ENCODE data around the gene PTRH2. TPM values are rescaled to one million over a fixed set of nuclear protein-coding genes. Genes with fewer than 3 reads are reported as not detected.

PTRH2 gene
- total RNA-seq, 1 experiment from 2014 or later, result 59.6 TPM

DNA sequence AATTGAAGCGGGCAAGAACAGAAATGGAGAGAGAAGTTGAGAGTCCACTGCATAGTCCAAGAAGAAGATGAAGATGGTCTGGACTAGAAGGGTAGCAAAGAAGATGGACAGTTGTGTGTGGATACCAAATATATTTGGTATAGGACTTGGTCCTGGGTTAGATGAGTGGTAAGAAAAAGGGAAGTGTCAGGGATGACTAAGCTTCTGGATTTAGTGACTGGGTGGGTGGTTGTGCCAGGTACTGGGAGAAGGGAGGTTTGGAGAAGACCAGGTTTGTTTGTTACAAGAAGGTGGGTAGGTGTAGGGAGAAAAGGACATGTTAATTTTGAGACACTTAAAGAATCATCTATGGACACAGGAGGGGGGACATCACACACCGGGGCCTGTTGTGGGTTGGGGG, 5.6 kb upstream of the PTRH2 start:
- ChIA-PET CTCF (no interaction called here), RAD21 (ENCODE audit: low non-redundant PET in 1 of 2, low total read pairs in 2 of 2, uncharacterized antibody in 2 of 2, unreplicated experiment in 2 of 2) (no interaction called here), POLR2A (no interaction called here)
- Histone ChIP-seq H3K27ac (ENCODE audit: low read depth, low read length) (no peak overlapping the region), H4K20me1 (ENCODE audit: insufficient read depth) (peaks cover 18% of the 10 kb centered on the region; the same call in 1 of the 2 replicates), H3K9me2 (ENCODE audit: insufficient read depth) (no peaks in the 10 kb centered on the region), H3K27me3 (ENCODE audit: insufficient read depth, low read length) (no peaks in the 10 kb centered on the region), H2AFZ (ENCODE audit: low read depth, low read length, poor library complexity, severe bottlenecking) (no peak overlapping the region), H3K4me3 (replicated peaks in 1 of 2; ENCODE audit: low read depth in 1 of 2, low read length in 2 of 2) (no peak overlapping the region), H3K36me3 (ENCODE audit: control insufficient read depth in 1 of 2, insufficient read depth in 2 of 2, low read length in 2 of 2) (no peaks in the 10 kb centered on the region; a peak in 1 of 4 replicates), H3K79me2 (ENCODE audit: insufficient read depth, low read length) (peaks cover 100% of the 10 kb centered on the region), H3K9me3 (ENCODE audit: control insufficient read depth in 1 of 2, insufficient read depth in 1 of 2, low read depth in 1 of 2, low read length in 2 of 2) (no peaks in the 10 kb centered on the region), H3K9ac (ENCODE audit: low read length) (no peak overlapping the region), H3K4me1 (ENCODE audit: control insufficient read depth in 1 of 2, insufficient read depth in 2 of 2, low read length in 2 of 2) (peaks cover 10 to 21% of the 10 kb centered on the region in 2 experiments; a peak in 3 of 4 replicates), H3K4me2 (ENCODE audit: low read length) (peak overlapping the region; percentile 12; the same call in 1 of the 2 replicates)
- ATAC-seq (no peak), DNase-seq (ENCODE audit: low read depth, low spot score) (no peak)
- intact Hi-C loops (cut with micrococcal nuclease), result no loop called here
- BruUV-seq (replicated peaks), result no TSS peak
- TF ChIP-seq SIN3A (IDR thresholded peaks at IDR 0.05; ENCODE audit: low read depth), result no peak
- TF ChIP-seq, protein P1, sequence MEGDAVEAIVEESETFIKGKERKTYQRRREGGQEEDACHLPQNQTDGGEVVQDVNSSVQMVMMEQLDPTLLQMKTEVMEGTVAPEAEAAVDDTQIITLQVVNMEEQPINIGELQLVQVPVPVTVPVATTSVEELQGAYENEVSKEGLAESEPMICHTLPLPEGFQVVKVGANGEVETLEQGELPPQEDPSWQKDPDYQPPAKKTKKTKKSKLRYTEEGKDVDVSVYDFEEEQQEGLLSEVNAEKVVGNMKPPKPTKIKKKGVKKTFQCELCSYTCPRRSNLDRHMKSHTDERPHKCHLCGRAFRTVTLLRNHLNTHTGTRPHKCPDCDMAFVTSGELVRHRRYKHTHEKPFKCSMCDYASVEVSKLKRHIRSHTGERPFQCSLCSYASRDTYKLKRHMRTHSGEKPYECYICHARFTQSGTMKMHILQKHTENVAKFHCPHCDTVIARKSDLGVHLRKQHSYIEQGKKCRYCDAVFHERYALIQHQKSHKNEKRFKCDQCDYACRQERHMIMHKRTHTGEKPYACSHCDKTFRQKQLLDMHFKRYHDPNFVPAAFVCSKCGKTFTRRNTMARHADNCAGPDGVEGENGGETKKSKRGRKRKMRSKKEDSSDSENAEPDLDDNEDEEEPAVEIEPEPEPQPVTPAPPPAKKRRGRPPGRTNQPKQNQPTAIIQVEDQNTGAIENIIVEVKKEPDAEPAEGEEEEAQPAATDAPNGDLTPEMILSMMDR (IDR thresholded peaks at IDR 0.05 in 2 of 3, conservative IDR thresholded peaks at IDR 0.05 in 1 of 3; ENCODE audit: borderline replicate concordance in 1 of 3, insufficient read depth in 1 of 3, low read depth in 2 of 3, low read length in 2 of 3), result no peak
- no peak for TF ChIP-seq EZH2phosphoT487 (IDR thresholded peaks at IDR 0.05; ENCODE audit: borderline replicate concordance)
- no peak for TF ChIP-seq CBX3 (IDR thresholded peaks at IDR 0.05; ENCODE audit: low read depth)
- no peak for TF ChIP-seq ELF1 (IDR thresholded peaks at IDR 0.05; ENCODE audit: borderline replicate concordance, low read depth)
- no peak for TF ChIP-seq TCF7L2 (IDR thresholded peaks at IDR 0.05; ENCODE audit: borderline replicate concordance, extremely low read depth, insufficient read depth, insufficient read length)
- no peak for TF ChIP-seq EGR1 (IDR thresholded peaks at IDR 0.05; ENCODE audit: low read depth)
- TF ChIP-seq, protein P2, sequence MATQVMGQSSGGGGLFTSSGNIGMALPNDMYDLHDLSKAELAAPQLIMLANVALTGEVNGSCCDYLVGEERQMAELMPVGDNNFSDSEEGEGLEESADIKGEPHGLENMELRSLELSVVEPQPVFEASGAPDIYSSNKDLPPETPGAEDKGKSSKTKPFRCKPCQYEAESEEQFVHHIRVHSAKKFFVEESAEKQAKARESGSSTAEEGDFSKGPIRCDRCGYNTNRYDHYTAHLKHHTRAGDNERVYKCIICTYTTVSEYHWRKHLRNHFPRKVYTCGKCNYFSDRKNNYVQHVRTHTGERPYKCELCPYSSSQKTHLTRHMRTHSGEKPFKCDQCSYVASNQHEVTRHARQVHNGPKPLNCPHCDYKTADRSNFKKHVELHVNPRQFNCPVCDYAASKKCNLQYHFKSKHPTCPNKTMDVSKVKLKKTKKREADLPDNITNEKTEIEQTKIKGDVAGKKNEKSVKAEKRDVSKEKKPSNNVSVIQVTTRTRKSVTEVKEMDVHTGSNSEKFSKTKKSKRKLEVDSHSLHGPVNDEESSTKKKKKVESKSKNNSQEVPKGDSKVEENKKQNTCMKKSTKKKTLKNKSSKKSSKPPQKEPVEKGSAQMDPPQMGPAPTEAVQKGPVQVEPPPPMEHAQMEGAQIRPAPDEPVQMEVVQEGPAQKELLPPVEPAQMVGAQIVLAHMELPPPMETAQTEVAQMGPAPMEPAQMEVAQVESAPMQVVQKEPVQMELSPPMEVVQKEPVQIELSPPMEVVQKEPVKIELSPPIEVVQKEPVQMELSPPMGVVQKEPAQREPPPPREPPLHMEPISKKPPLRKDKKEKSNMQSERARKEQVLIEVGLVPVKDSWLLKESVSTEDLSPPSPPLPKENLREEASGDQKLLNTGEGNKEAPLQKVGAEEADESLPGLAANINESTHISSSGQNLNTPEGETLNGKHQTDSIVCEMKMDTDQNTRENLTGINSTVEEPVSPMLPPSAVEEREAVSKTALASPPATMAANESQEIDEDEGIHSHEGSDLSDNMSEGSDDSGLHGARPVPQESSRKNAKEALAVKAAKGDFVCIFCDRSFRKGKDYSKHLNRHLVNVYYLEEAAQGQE (IDR thresholded peaks at IDR 0.05; ENCODE audit: low read depth), result no peak
- TF ChIP-seq CEBPB (IDR thresholded peaks at IDR 0.05; ENCODE audit: low read depth), result no peak
- no peak for TF ChIP-seq YY1 (IDR thresholded peaks at IDR 0.05; ENCODE audit: extremely low read depth, insufficient replicate concordance, low read depth, low read length)
